GM12878 (cell line): ENCODE data around the gene HDGF. TPM values are rescaled to one million over a fixed set of nuclear protein-coding genes. Genes with fewer than 3 reads are reported as not detected.

Experiments
- BACH1 ChIP-seq: fragments of 450-650 bp; IDR thresholded peaks from 2 replicates; pipeline ENCODE4 v1.6.1; 2017; ENCODE audit warnings: mild to moderate bottlenecking, borderline replicate concordance
- BMI1 ChIP-seq: fragments of 450-650 bp; IDR thresholded peaks from 2 replicates; pipeline ENCODE4 v1.6.1; 2016; ENCODE audit warnings: mild to moderate bottlenecking, moderate library complexity, borderline replicate concordance
- CBFB ChIP-seq: IDR thresholded peaks from 2 replicates; pipeline ENCODE4 v1.6.1; 2016; ENCODE audit warnings: antibody characterized with exemption, low read depth
- CEBPB ChIP-seq, 2 experiments: fragments of 150-350 bp in 1 of 2; IDR thresholded peaks; 2 replicates each; pipeline ENCODE4 v1.6.1; 2012 to 2014; ENCODE audit warnings: low read depth in 2 of 2, low read length in 2 of 2, borderline replicate concordance in 1 of 2, inconsistent platforms in 1 of 2
- EP300 ChIP-seq, 2 experiments: fragments of 150-350 bp in 1 of 2; IDR thresholded peaks; 2 replicates each; pipeline ENCODE4 v1.6.1; 2011 to 2012; ENCODE audit warnings: low read depth in 2 of 2, low read length in 2 of 2, borderline replicate concordance in 1 of 2, improper control_type of control experiment in 1 of 2, inconsistent platforms in 1 of 2; ENCODE audit not compliant: control insufficient read depth in 1 of 2
- JUNB ChIP-seq: IDR thresholded peaks from 2 replicates; pipeline ENCODE4 v1.6.1; 2016; ENCODE audit warnings: antibody characterized with exemption, mild to moderate bottlenecking
- KDM1A ChIP-seq: fragments of 200-600 bp; sonication (generic); IDR thresholded peaks from 2 replicates; pipeline ENCODE4 v1.6.1; 2016; ENCODE audit warnings: borderline replicate concordance
- MEF2A ChIP-seq: IDR thresholded peaks from 2 replicates; pipeline ENCODE4 v1.6.1; 2011; ENCODE audit warnings: low read depth, mild to moderate bottlenecking, low read length, moderate library complexity; ENCODE audit not compliant: insufficient read depth
- MYC ChIP-seq: IDR thresholded peaks from 2 replicates; pipeline ENCODE4 v1.6.1; 2011; ENCODE audit warnings: mild to moderate bottlenecking, low read length, moderate library complexity, inconsistent platforms; ENCODE audit not compliant: insufficient read depth, insufficient replicate concordance, insufficient read length, severe bottlenecking
- NBN ChIP-seq: fragments of 450-650 bp; IDR thresholded peaks from 2 replicates; pipeline ENCODE4 v1.6.1; 2016
- NRF1 ChIP-seq: conservative IDR thresholded peaks from 2 replicates; pipeline ENCODE4 v1.6.1; 2011; ENCODE audit warnings: mild to moderate bottlenecking, low read depth, low read length, improper control_type of control experiment
- RUNX3 ChIP-seq: IDR thresholded peaks from 2 replicates; pipeline ENCODE4 v1.6.1; 2012; ENCODE audit warnings: low read length, inconsistent platforms
- SP1 ChIP-seq: IDR thresholded peaks from one replicate; pipeline ENCODE4 v1.6.1; 2011; ENCODE audit warnings: low read depth, low read length
- SREBF1 ChIP-seq: IDR thresholded peaks from 2 replicates; pipeline ENCODE4 v1.6.1; 2012; ENCODE audit warnings: mild to moderate bottlenecking, low read length
- SUPT20H ChIP-seq: IDR thresholded peaks from 2 replicates; pipeline ENCODE4 v1.6.1; 2011; ENCODE audit warnings: low read depth, mild to moderate bottlenecking, low read length, moderate library complexity, borderline replicate concordance; ENCODE audit not compliant: control insufficient read depth
- ZBED1 ChIP-seq: IDR thresholded peaks from 2 replicates; pipeline ENCODE4 v1.6.1; 2016; ENCODE audit warnings: borderline replicate concordance
- ZNF384 ChIP-seq: IDR thresholded peaks from 2 replicates; pipeline ENCODE4 v1.6.1; 2012; ENCODE audit warnings: low read depth, mild to moderate bottlenecking, low read length, improper control_type of control experiment, borderline replicate concordance
- polyA plus RNA-seq, 11 experiments: library from polyadenylated mRNA; depleted of rRNA in 4 of 11; unstranded in 6 of 11; stranded (reverse) in 5 of 11; fragments of >200 nt; fragmentation: Nextera tagmentation in 4 of 11; fragmentation: Illumina TruSeq in 1 of 11; extraction: Ambion mirVana in 4 of 11; extraction: Trizol in 1 of 11; gene quantifications; 1 replicate in 1 of 11; 2 replicates in 10 of 11; pipeline versions ENCODE4 v1.2.1 to v1.2.3, GENCODE V29; 2011 to 2016; ENCODE audit warnings: inconsistent platforms in 2 of 11, missing spikeins in 2 of 11, low read depth in 1 of 11
- total RNA-seq, 4 experiments: library from RNA; depleted of rRNA in 3 of 4; stranded (reverse); fragments of >200 nt in 3 of 4; fragmentation: Illumina TruSeq in 1 of 4; extraction: Trizol in 1 of 4; gene quantifications; 2 replicates each; pipeline versions ENCODE4 v1.2.1 to v1.2.3, GENCODE V29; 2013 to 2021
- TF ChIP-seq, protein P1 (sequence below): IDR thresholded peaks from 2 replicates; pipeline ENCODE4 v1.6.1; 2012; ENCODE audit warnings: low read depth, low read length, improper control_type of control experiment
- TF ChIP-seq, protein P2 (sequence below): fragments of 450-650 bp; IDR thresholded peaks from 2 replicates; pipeline ENCODE4 v1.6.1; 2017; ENCODE audit warnings: mild to moderate bottlenecking, moderate library complexity
- TF ChIP-seq, protein P3 (sequence below): fragments of 450-650 bp; formaldehyde crosslinking; IDR thresholded peaks from 2 replicates; pipeline ENCODE4 v1.4.0; 2020; ENCODE audit warnings: mild to moderate bottlenecking, moderate library complexity

The HDGF gene
- total and polyA plus RNA-seq, 10 of the 15 experiments (the other 5 are each of a cell fraction or from before 2014, with no cell fraction given) = 28.3 to 372 (median 209) TPM

DNA sequence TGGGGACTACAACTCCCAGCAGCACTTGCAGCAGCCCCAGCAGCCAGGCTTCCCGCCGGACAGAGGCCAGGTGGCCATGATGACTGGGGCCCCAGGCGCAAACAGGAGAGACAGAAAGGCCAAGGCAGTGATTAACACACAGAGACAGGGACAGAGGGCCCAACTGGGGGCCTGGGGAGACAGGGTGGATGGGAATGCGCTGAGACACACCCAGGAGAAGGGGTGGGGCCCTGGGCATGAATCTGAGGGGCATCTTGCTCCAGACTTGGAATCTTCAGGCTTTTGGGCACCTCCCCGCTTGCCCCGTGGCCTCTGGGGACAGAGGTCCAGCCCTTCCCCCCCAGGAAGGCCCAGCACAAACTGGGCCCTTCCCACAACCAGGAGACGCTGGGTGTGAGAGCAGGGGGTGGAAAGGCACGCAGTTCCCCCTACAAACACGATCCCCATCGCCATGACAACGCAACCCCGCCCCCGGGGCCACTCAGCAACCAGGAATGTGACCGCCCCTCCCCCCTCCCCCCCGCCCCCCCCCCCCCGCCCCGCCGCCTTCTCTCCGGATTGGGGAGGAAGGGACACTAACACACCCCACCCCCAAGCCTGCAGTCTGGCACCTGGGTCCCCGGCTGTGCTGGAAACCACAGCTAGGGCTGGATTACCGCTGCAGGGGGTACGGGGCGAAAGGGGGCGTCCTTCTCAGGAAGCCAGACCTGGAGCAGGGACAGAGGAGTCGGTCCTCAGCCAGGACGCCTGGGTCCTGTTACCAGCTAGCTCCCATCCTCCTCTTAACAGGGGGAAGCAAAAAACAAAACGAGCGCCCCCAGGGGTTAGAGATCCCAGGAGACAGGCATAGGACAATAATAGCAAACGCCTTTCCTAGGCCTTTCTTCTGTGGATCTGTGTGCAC is 4.5 kb downstream of the HDGF start (continued):
- TF ChIP-seq ZNF384 = no peak
- TF ChIP-seq EP300 (IDR thresholded peaks at IDR 0.05; ENCODE audit: borderline replicate concordance in 1 of 2, control insufficient read depth in 1 of 2, low read depth in 2 of 2, low read length in 2 of 2) = no peak
- TF ChIP-seq MEF2A = no peak
- no peak; the same call in 1 of the 2 replicates for TF ChIP-seq NBN
- TF ChIP-seq, protein P1, sequence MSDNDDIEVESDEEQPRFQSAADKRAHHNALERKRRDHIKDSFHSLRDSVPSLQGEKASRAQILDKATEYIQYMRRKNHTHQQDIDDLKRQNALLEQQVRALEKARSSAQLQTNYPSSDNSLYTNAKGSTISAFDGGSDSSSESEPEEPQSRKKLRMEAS = 0 out of 2 replicates have a peak, but pooled peaks have one; percentile 22
- TF ChIP-seq SUPT20H = no peak
- TF ChIP-seq SREBF1 = no peak
- no peak for TF ChIP-seq MYC
- TF ChIP-seq KDM1A = no peak
- no peak for TF ChIP-seq CBFB
- TF ChIP-seq, protein P2, sequence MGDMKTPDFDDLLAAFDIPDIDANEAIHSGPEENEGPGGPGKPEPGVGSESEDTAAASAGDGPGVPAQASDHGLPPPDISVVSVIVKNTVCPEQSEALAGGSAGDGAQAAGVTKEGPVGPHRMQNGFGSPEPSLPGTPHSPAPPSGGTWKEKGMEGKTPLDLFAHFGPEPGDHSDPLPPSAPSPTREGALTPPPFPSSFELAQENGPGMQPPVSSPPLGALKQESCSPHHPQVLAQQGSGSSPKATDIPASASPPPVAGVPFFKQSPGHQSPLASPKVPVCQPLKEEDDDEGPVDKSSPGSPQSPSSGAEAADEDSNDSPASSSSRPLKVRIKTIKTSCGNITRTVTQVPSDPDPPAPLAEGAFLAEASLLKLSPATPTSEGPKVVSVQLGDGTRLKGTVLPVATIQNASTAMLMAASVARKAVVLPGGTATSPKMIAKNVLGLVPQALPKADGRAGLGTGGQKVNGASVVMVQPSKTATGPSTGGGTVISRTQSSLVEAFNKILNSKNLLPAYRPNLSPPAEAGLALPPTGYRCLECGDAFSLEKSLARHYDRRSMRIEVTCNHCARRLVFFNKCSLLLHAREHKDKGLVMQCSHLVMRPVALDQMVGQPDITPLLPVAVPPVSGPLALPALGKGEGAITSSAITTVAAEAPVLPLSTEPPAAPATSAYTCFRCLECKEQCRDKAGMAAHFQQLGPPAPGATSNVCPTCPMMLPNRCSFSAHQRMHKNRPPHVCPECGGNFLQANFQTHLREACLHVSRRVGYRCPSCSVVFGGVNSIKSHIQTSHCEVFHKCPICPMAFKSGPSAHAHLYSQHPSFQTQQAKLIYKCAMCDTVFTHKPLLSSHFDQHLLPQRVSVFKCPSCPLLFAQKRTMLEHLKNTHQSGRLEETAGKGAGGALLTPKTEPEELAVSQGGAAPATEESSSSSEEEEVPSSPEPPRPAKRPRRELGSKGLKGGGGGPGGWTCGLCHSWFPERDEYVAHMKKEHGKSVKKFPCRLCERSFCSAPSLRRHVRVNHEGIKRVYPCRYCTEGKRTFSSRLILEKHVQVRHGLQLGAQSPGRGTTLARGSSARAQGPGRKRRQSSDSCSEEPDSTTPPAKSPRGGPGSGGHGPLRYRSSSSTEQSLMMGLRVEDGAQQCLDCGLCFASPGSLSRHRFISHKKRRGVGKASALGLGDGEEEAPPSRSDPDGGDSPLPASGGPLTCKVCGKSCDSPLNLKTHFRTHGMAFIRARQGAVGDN = no peak
- TF ChIP-seq JUNB = no peak
- no peak for TF ChIP-seq RUNX3
- TF ChIP-seq, protein P3, sequence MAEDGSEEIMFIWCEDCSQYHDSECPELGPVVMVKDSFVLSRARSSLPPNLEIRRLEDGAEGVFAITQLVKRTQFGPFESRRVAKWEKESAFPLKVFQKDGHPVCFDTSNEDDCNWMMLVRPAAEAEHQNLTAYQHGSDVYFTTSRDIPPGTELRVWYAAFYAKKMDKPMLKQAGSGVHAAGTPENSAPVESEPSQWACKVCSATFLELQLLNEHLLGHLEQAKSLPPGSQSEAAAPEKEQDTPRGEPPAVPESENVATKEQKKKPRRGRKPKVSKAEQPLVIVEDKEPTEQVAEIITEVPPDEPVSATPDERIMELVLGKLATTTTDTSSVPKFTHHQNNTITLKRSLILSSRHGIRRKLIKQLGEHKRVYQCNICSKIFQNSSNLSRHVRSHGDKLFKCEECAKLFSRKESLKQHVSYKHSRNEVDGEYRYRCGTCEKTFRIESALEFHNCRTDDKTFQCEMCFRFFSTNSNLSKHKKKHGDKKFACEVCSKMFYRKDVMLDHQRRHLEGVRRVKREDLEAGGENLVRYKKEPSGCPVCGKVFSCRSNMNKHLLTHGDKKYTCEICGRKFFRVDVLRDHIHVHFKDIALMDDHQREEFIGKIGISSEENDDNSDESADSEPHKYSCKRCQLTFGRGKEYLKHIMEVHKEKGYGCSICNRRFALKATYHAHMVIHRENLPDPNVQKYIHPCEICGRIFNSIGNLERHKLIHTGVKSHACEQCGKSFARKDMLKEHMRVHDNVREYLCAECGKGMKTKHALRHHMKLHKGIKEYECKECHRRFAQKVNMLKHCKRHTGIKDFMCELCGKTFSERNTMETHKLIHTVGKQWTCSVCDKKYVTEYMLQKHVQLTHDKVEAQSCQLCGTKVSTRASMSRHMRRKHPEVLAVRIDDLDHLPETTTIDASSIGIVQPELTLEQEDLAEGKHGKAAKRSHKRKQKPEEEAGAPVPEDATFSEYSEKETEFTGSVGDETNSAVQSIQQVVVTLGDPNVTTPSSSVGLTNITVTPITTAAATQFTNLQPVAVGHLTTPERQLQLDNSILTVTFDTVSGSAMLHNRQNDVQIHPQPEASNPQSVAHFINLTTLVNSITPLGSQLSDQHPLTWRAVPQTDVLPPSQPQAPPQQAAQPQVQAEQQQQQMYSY (CRISPR knock-in tag) = no peak
- no peak for TF ChIP-seq NRF1
- TF ChIP-seq BMI1 = peak; percentile 85
- no peak for TF ChIP-seq CEBPB (IDR thresholded peaks at IDR 0.05; ENCODE audit: borderline replicate concordance in 1 of 2, low read depth in 2 of 2, low read length in 2 of 2)
- no peak for TF ChIP-seq ZBED1
- TF ChIP-seq BACH1 = peak; percentile 26; the same call in 1 of the 2 replicates
- peak; percentile 12 for TF ChIP-seq SP1
